Rectal smooth muscle tissue (tissue), 1 donor: ENCODE data around the gene TNFRSF9.

ENCODE experiments used
- H3K27ac ChIP-seq: one replicate; pipeline ENCODE4 v1.7.0; 2013; ENCODE audit warnings: low read depth, low read length, inconsistent platforms
- H3K27me3 ChIP-seq: one replicate; pipeline ENCODE4 v1.7.0; 2013; ENCODE audit warnings: low read length; ENCODE audit not compliant: control insufficient read depth, insufficient read depth
- H3K36me3 ChIP-seq: one replicate; pipeline ENCODE4 v1.7.0; 2013; ENCODE audit warnings: low read length; ENCODE audit not compliant: control insufficient read depth, insufficient read depth
- H3K4me1 ChIP-seq: one replicate; pipeline ENCODE4 v1.7.0; 2013; ENCODE audit warnings: low read length; ENCODE audit not compliant: control insufficient read depth, insufficient read depth
- H3K4me3 ChIP-seq: one replicate; pipeline ENCODE4 v1.7.0; 2013; ENCODE audit warnings: low read length
- H3K9ac ChIP-seq: one replicate; pipeline ENCODE4 v1.7.0; 2013; ENCODE audit warnings: low read length

TNFRSF9 gene

DNA sequence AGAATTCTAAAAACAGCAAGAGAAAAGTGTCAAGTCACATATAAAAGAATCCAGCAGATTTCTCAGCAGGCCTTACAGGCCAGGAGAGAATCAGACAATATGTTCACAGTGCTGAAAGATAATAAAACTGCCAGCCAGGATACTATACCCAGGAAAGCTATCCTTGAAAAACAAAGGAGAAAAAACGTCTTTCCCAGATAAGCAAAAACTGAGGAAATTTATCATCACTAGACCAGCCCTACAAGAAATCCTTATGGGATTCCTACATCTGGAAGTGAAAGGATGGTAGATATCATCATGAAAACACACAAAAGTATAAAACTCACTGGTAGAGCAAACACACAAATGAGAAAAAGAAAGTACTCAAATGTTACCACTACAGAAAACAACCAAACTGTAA lies 62.6 kb downstream of the TNFRSF9 start:
- no peak overlapping the region for H3K9ac ChIP-seq
- H3K4me1 ChIP-seq, result no peaks in the 10 kb centered on the region
- no peak overlapping the region for H3K27ac ChIP-seq
- H3K27me3 ChIP-seq, result no peaks in the 10 kb centered on the region
- no peaks in the 10 kb centered on the region for H3K36me3 ChIP-seq
- no peak overlapping the region for H3K4me3 ChIP-seq

DNA sequence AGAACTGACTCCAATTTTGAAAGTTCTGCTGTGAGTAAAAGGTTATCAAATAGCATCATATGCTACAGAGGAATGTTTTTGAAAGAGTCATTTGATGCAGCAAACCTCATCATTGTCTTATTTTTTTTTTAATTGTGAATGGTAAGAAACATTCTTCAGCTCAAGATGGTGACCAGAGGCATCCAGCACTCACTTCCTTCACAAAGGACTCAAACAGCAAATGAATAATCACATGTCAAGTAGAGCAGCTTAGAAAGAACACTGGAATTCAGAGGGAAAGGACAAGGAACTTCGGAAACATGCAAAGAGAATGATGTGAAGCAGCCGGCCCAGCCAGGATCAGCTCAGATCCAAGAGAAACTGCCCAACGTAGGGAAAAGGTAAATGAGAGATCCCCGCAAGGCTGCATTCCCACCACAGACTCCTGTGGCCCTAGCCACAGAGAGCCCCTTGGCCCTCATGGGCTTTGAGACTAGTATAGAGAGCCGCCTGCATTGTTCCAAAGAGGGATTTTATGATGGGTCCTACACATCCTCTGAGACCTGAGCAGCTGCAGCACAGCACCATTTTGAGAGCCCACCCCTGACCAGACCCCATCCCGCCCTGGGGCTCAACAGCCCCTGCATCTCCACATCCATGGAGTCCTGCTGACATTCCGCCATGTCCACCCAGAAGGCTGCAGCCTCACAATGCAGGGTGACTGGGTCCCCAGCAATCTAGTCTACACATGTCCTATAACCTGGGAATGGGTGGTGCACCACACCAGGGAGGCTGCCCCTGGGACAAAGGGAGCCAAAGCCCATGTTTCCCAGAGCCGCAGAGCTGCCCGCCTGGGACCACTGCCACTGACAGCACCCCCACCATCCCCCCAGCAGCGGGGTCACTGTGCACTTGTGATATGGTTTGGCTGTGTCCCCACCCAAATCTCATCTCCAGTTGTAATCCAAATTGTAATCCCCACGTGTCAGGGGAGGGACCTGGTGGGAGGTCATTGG lies 66.5 kb downstream of the TNFRSF9 start:
- Histone ChIP-seq H3K27me3 (no peaks in the 10 kb centered on the region), H3K36me3 (no peaks in the 10 kb centered on the region), H3K27ac (no peak overlapping the region), H3K4me3 (no peak overlapping the region), H3K4me1 (no peaks in the 10 kb centered on the region), H3K9ac (no peak overlapping the region)

DNA sequence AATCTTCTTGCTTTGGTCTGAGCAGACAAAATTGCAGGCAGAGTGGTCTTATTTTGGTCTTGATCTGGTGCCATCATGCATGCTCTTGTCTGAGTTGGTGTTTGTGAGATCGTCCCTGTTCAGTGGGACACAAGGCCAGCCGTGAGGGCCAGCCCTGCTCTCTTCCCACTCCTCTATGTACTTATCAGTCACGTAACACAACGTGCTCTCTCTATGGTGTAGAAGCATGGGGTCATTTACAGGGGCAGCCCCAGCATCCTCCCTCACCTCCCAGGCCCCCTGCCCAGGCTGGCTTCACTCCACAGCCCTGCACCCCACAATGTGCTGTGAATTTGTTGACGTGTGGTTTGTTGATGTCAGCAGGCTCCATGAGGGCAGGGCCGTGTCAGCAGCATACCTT lies 69.5 kb downstream of the TNFRSF9 start:
- no peak overlapping the region for H3K4me3 ChIP-seq
- H3K9ac ChIP-seq, result no peak overlapping the region
- H3K27me3 ChIP-seq, result no peaks in the 10 kb centered on the region
- H3K36me3 ChIP-seq, result no peaks in the 10 kb centered on the region
- H3K27ac ChIP-seq, result no peak overlapping the region
- H3K4me1 ChIP-seq, result no peaks in the 10 kb centered on the region

DNA sequence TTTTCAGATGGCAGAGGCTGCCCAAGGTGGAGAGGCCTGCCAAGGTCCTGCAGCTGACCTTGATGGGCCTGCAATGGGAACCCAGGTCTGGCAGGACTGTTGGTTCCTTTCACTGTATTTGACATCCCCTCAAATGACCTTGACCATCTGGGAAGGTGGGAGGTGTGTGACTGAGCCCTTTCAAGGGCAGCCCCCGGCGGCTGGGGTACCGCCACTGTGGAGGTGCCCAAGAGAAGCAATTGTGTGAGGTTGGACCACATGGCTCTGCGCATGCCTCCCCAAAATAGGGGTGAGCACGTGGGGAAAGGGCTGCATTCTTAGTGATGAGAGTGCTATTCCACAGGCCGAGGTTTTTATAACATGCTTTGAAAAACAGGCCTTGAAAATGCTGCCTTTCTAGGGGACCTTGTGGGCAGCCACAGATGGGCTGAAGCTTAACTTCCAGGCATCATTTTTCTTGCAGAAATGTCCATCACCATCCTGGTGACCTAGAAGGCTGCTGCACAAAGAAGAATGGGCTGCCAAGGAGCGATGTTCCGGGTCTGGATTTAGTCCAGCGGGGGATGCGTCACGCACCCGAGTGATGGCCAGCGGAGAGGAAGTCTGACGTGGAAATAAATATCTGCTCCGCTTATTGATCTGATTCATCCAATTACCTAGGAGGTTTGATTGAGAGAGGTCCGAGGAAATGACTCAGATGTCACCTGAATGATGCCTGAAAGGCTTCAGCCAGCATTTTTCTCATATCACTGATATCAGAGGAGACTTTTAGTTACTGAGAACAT lies 71.3 kb downstream of the TNFRSF9 start:
- Histone ChIP-seq H3K4me1 (no peaks in the 10 kb centered on the region), H3K27me3 (no peaks in the 10 kb centered on the region), H3K9ac (no peak overlapping the region), H3K4me3 (no peak overlapping the region), H3K27ac (no peak overlapping the region), H3K36me3 (no peaks in the 10 kb centered on the region)

DNA sequence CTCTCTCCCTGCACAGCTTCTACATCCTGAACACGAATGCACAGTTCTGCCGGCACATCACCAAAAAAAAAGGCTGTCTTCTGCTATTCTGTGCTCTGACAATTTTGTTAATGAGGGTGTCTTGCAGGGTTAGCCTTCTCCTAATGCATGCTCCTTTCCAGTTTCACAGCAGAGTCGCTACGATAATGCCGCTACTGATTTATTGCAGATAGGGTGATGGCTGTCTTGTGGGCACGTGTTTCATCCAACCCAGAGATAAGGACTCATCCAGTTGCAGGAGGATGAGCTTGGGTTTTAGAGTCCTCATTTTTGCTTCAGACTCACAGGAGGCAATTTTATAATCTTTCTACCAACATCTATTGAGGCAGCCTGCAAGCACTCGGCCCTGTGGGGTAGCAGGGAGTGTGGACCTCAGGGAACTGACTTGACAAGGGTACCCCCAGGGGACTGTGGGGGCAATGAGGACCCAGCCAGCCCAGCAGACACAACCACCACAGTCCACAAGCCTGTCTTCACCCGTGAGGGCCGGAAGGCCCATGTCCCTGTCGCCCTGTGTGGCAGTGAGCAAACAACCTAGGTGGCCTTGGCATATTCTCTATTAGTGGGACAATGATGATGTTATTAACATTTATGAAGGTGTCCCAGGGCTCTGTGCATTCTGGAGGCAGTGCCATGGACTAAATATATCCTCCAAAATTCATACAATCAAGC lies 72.4 kb downstream of the TNFRSF9 start:
- H3K4me3 ChIP-seq, result no peak overlapping the region
- no peaks in the 10 kb centered on the region for H3K4me1 ChIP-seq
- H3K36me3 ChIP-seq, result no peaks in the 10 kb centered on the region
- no peak overlapping the region for H3K9ac ChIP-seq
- H3K27ac ChIP-seq, result no peak overlapping the region
- no peaks in the 10 kb centered on the region for H3K27me3 ChIP-seq

DNA sequence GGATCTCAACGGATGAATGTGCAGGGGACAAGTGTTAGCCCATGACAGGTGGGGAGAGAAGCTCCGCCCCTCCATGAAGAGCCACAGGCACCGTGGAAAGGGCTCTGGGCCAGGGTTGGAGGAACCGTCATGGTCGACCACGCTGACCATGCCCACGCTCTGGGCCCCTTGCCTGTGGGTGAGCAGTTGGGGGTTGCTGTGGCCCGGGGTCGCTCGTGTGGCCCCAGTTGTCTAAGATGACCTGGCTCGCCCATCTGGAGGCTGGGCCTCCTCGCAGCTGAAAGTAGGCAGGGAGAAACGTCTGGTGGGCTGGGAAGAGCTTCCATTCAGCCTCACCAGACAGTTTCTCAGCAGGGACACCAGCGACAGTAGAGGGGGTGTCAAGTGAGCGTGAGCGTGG lies 74.7 kb downstream of the TNFRSF9 start:
- no peaks in the 10 kb centered on the region for H3K36me3 ChIP-seq
- no peaks in the 10 kb centered on the region for H3K4me1 ChIP-seq
- H3K4me3 ChIP-seq, result no peak overlapping the region
- no peak overlapping the region for H3K9ac ChIP-seq
- no peak overlapping the region for H3K27ac ChIP-seq
- H3K27me3 ChIP-seq, result no peaks in the 10 kb centered on the region
